GM18499 (cell line): ENCODE data around the gene APC2.

Experiments
- ATAC-seq: cut with Tn5 transposase; IDR thresholded peaks from one replicate; pipeline ENCODE4 v1.9.1; 2021; ENCODE audit warnings: moderate number of reproducible peaks; ENCODE audit not compliant: insufficient read depth, unreplicated experiment

The APC2 gene

GRCh38 chr19:1459479-1459878, 9.6 kb downstream of the APC2 start:
- no peak for ATAC-seq

- ATAC-seq: no peak
These were observed 10.4 kb downstream of the APC2 start for GRCh38 chr19:1460033-1460995.

GRCh38 chr19:1461862-1462261, 11.9 kb downstream of the APC2 start:
- ATAC-seq: no peak

GRCh38 chr19:1465191-1466016, 15.5 kb downstream of the APC2 start:
- no peak for ATAC-seq

- no peak for ATAC-seq
These were observed 16.1 kb downstream of the APC2 start for GRCh38 chr19:1466018-1466460.

- no peak for ATAC-seq
These were observed 16.7 kb downstream of the APC2 start for GRCh38 chr19:1466461-1467214.

- ATAC-seq: no peak
These were observed 17.2 kb downstream of the APC2 start for GRCh38 chr19:1467215-1467489.

- ATAC-seq: no peak
These were observed 17.8 kb downstream of the APC2 start for GRCh38 chr19:1467490-1468273.

GRCh38 chr19:1468274-1468820, 18.4 kb downstream of the APC2 start:
- no peak for ATAC-seq

- ATAC-seq: no peak
These were observed 18.9 kb downstream of the APC2 start for GRCh38 chr19:1468821-1469254.

GRCh38 chr19:1469255-1470054, 19.5 kb downstream of the APC2 start:
- no peak for ATAC-seq

- ATAC-seq: no peak
These were observed 20.1 kb downstream of the APC2 start for GRCh38 chr19:1470055-1470304.

GRCh38 chr19:1470305-1471009, 20.5 kb downstream of the APC2 start:
- ATAC-seq: no peak

- no peak for ATAC-seq
These were observed 21.1 kb downstream of the APC2 start for GRCh38 chr19:1471010-1471514.

- no peak for ATAC-seq
These were observed 21.7 kb downstream of the APC2 start for GRCh38 chr19:1471515-1472160.

GRCh38 chr19:1472231-1473084, 22.5 kb downstream of the APC2 start:
- no peak for ATAC-seq
